SK-N-SH treated with all-trans-retinoic acid at 6 μM for 48 hours (cell line): ENCODE measurements around the gene GPR132.
A peak's percentile ranks its signal among the peaks of the same experiment; 100 is the strongest.

Experiments
- ARNTL ChIP-seq: fragments of 450-650 bp; formaldehyde crosslinking; IDR thresholded peaks from 2 replicates; pipeline ENCODE4 v1.5.0; 2020; ENCODE audit warnings: low read depth, mild to moderate bottlenecking, moderate library complexity, borderline replicate concordance
- ISL1 ChIP-seq: fragments of 250-450 bp; sonication (Bioruptor Pico); IDR thresholded peaks from 2 replicates; pipeline ENCODE4 v2.1.2; 2022; ENCODE audit warnings: mild to moderate bottlenecking, moderate library complexity
- PPARA ChIP-seq: fragments of 250-450 bp; sonication (Bioruptor Pico); IDR thresholded peaks from 2 replicates; pipeline ENCODE4 v1.5.0; 2020; ENCODE audit warnings: mild to moderate bottlenecking, borderline replicate concordance
- ZFP3 ChIP-seq: fragments of 250-450 bp; sonication (Bioruptor Pico); IDR thresholded peaks from 2 replicates; pipeline ENCODE4 v1.5.0; 2020; ENCODE audit warnings: mild to moderate bottlenecking, moderate library complexity
- ZFP30 ChIP-seq: fragments of 450-650 bp; formaldehyde crosslinking; IDR thresholded peaks from 2 replicates; pipeline ENCODE4 v1.5.0; 2022; ENCODE audit warnings: mild to moderate bottlenecking, moderate library complexity
- ZNF565 ChIP-seq: fragments of 450-650 bp; formaldehyde crosslinking; conservative IDR thresholded peaks from 2 replicates; pipeline ENCODE4 v1.5.0; 2020; ENCODE audit warnings: low read depth, mild to moderate bottlenecking, moderate library complexity
- TF ChIP-seq, protein P1 (sequence below): fragments of 250-450 bp; sonication (Bioruptor Pico); IDR thresholded peaks from 2 replicates; pipeline ENCODE4 v1.8.0; 2020; ENCODE audit warnings: mild to moderate bottlenecking, moderate library complexity, borderline replicate concordance
- TF ChIP-seq, protein P2 (sequence below): fragments of 250-450 bp; sonication (Bioruptor Pico); IDR thresholded peaks from 2 replicates; pipeline ENCODE4 v1.5.1; 2020; ENCODE audit warnings: low read depth, mild to moderate bottlenecking, moderate library complexity
- TF ChIP-seq, protein P3 (sequence below): fragments of 250-450 bp; sonication (Bioruptor Pico); IDR thresholded peaks from 2 replicates; pipeline ENCODE4 v1.5.1; 2021; ENCODE audit warnings: mild to moderate bottlenecking, moderate library complexity

DNA sequence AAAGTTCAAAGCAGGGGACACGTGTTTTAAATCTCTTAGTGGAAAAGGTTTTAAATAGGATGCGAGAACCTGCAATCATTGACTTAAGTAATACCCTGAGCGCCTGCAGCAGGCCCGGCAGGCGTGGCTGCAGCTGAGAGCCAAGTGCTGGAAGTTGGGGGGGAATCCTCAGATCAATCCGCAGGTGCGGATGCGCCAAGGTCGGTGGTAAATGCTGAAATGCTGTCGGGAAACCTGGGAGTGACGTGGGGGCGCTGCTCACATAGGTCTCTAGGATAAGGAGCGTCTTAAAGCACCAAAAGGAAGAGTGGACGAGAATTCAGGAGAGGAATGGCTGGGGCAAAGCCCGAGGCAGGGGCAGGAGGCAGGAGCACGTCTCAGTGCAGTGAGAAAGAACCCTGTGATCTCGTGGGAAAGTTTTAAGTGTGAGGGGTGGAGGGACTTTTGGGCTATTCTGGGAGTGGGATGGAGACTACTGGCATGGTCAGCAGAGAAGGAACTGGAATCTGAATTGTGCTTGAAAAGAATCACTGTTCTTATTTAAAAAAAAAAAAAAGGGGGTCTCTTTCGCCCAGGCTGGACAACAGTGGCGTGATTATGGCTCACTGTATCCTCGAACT lies 43.5 kb downstream of the GPR132 start:
- TF ChIP-seq ISL1 (no peak), ZNF565 (no peak), ZFP3 (CRISPR knock-in tag) (no peak), ARNTL (CRISPR knock-in tag) (no peak), PPARA (CRISPR knock-in tag) (no peak), ZFP30 (CRISPR knock-in tag) (no peak)
- TF ChIP-seq, protein P1, sequence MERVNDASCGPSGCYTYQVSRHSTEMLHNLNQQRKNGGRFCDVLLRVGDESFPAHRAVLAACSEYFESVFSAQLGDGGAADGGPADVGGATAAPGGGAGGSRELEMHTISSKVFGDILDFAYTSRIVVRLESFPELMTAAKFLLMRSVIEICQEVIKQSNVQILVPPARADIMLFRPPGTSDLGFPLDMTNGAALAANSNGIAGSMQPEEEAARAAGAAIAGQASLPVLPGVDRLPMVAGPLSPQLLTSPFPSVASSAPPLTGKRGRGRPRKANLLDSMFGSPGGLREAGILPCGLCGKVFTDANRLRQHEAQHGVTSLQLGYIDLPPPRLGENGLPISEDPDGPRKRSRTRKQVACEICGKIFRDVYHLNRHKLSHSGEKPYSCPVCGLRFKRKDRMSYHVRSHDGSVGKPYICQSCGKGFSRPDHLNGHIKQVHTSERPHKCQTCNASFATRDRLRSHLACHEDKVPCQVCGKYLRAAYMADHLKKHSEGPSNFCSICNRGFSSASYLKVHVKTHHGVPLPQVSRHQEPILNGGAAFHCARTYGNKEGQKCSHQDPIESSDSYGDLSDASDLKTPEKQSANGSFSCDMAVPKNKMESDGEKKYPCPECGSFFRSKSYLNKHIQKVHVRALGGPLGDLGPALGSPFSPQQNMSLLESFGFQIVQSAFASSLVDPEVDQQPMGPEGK (CRISPR knock-in tag), result 0 out of 2 replicates have a peak, but pooled peaks have one; percentile 15
- TF ChIP-seq, protein P2, sequence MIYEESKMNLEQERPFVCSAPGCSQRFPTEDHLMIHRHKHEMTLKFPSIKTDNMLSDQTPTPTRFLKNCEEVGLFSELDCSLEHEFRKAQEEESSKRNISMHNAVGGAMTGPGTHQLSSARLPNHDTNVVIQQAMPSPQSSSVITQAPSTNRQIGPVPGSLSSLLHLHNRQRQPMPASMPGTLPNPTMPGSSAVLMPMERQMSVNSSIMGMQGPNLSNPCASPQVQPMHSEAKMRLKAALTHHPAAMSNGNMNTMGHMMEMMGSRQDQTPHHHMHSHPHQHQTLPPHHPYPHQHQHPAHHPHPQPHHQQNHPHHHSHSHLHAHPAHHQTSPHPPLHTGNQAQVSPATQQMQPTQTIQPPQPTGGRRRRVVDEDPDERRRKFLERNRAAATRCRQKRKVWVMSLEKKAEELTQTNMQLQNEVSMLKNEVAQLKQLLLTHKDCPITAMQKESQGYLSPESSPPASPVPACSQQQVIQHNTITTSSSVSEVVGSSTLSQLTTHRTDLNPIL (CRISPR knock-in tag), result no peak
- TF ChIP-seq, protein P3, sequence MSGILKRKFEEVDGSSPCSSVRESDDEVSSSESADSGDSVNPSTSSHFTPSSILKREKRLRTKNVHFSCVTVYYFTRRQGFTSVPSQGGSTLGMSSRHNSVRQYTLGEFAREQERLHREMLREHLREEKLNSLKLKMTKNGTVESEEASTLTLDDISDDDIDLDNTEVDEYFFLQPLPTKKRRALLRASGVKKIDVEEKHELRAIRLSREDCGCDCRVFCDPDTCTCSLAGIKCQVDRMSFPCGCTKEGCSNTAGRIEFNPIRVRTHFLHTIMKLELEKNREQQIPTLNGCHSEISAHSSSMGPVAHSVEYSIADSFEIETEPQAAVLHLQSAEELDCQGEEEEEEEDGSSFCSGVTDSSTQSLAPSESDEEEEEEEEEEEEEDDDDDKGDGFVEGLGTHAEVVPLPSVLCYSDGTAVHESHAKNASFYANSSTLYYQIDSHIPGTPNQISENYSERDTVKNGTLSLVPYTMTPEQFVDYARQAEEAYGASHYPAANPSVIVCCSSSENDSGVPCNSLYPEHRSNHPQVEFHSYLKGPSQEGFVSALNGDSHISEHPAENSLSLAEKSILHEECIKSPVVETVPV (CRISPR knock-in tag), result no peak
